Kidney (tissue), 14 donors: ENCODE measurements around the gene MARCHF10. TPM values are rescaled to one million over a fixed set of nuclear protein-coding genes. Genes with fewer than 3 reads are reported as not detected.

ENCODE experiments used
- DNase-seq, 5 donors: peaks; one replicate each; pipeline ENCODE4 v3.0.0-alpha.2; 2013 to 2020
- FAIRE-seq: peaks from 2 replicates; lab custom pipeline; 2012; peaks lifted over from hg19 to GRCh38; lab: Jason Lieb, UNC
- H3K27ac ChIP-seq, 2 donors: one replicate each; pipeline ENCODE4 v1.7.0; 2013; ENCODE audit warnings: low read depth in 2 of 2, low read length in 2 of 2, inconsistent platforms in 1 of 2
- H3K27me3 ChIP-seq: one replicate; pipeline ENCODE4 v1.7.1; 2013; ENCODE audit warnings: low read length, inconsistent platforms; ENCODE audit not compliant: control insufficient read depth, insufficient read depth
- H3K36me3 ChIP-seq, 3 donors: one replicate each; pipeline versions ENCODE4 v1.7.0 to v1.7.1; 2013; ENCODE audit warnings: low read length in 3 of 3, control low read depth in 1 of 3, inconsistent platforms in 1 of 3; ENCODE audit not compliant: insufficient read depth in 3 of 3, control insufficient read depth in 2 of 3
- H3K4me1 ChIP-seq, 3 donors: one replicate each; pipeline versions ENCODE4 v1.7.0 to v1.7.1; 2013; ENCODE audit warnings: low read length in 3 of 3, inconsistent platforms in 1 of 3, low read depth in 1 of 3; ENCODE audit not compliant: control insufficient read depth in 2 of 3, insufficient read depth in 2 of 3
- H3K4me3 ChIP-seq, 3 donors: one replicate each; pipeline versions ENCODE4 v1.7.0 to v1.8.1; 2013; ENCODE audit warnings: low read length in 3 of 3, control low read depth in 1 of 3, inconsistent platforms in 1 of 3
- H3K9ac ChIP-seq, 3 donors: one replicate each; pipeline versions ENCODE4 v1.7.0 to v1.7.1; 2013; ENCODE audit warnings: low read length in 3 of 3, control low read depth in 1 of 3, inconsistent platforms in 1 of 3
- H3K9me3 ChIP-seq, 3 donors: one replicate each; pipeline versions ENCODE4 v1.7.0 to v1.7.1; 2013; ENCODE audit warnings: low read length in 3 of 3, control low read depth in 1 of 3, inconsistent platforms in 1 of 3; ENCODE audit not compliant: control insufficient read depth in 2 of 3, insufficient read depth in 1 of 3
- CTCF ChIP-seq: IDR thresholded peaks from 3 replicates; pipeline ENCODE4 v1.5.1; 2012; ENCODE audit warnings: mild to moderate bottlenecking, moderate library complexity, borderline replicate concordance; ENCODE audit not compliant: insufficient read depth; ENCODE audit errors: extremely low read depth
- intact Hi-C: fragments of 100-400 bp; cut with DNase I; formaldehyde crosslinking; loops from one replicate; pipeline ENCODE4 v1.11.1; 2022
- polyA plus RNA-seq: library from polyadenylated mRNA; stranded (reverse); fragments of 350-450 nt; fragmentation: Illumina TruSeq; extraction: RNeasy Lipid Tissue Mini Kit (QIAGEN cat#74804); gene quantifications from one replicate; pipeline ENCODE4 v1.2.3, GENCODE V29; 2014; ENCODE audit warnings: low read depth, low replicate concordance; ENCODE audit not compliant: insufficient read depth
- total RNA-seq: library from RNA; stranded (reverse); fragmentation: NEBNext Ultra II Directional; extraction: Animal tissue kit (Norgen Biotek cat#: 25700); gene quantifications from one replicate; pipeline ENCODE4 v1.2.1, GENCODE V29; 2021
- donor health status: control.
- donor health status: control.
- donor health status: control.
- donor health status: control.
- donor health status: control.
- donor health status: DM: yes; HTN: yes; CAD: no.
- donor health status: Normal renal cell carcinoma (clear cell type).

The MARCHF10 gene
- total and polyA plus RNA-seq, 2 donors from 2014 or later: 0.66 to 6.3 TPM

- FAIRE-seq (no peak), DNase-seq (peak in 1 of 5 donors; percentile 38)
- Histone ChIP-seq H3K4me3 (no peak overlapping the region), H3K27ac (no peak overlapping the region), H3K36me3 (no peaks in the 10 kb centered on the region), H3K9me3 (no peaks in the 10 kb centered on the region), H3K4me1 (peaks cover 0 to 4% (median 0%) of the 10 kb centered on the region in 3 donors), H3K27me3 (no peaks in the 10 kb centered on the region), H3K9ac (no peak overlapping the region)
- no peak for TF ChIP-seq CTCF
- intact Hi-C loops: no loop called here
Measured at GRCh38 chr17:62746941-62747340, 61.2 kb downstream of the MARCHF10 start.

DNA sequence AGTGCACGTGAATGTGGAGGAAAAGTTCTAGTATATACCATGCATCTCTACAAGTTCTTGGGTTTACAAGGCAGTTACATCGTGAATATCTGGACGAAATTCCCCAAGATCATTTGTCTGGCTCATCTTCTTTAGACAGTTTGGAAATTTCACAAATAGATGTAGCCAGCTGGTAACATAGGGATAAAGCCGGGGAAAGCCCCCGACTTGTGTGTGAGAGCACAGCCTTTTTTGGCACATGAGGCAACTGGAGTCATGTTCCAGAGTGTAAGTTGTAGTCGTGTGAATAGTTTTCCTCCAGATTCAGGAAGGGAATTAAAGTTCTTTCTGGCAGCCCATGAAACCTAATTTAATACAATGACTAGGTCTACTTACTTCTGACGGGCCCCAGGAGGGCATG, 62.3 kb downstream of the MARCHF10 start:
- H3K9ac ChIP-seq: no peak overlapping the region

GRCh38 chr17:62744259-62744658, 63.9 kb downstream of the MARCHF10 start:
- H3K9ac ChIP-seq: no peak overlapping the region
- intact Hi-C loops: no loop called here
- no peak overlapping the region for H3K4me3 ChIP-seq
- no peak overlapping the region for H3K27ac ChIP-seq
- DNase-seq (no peak), FAIRE-seq (no peak)
- H3K36me3 ChIP-seq: no peaks in the 10 kb centered on the region
- TF ChIP-seq CTCF: no peak
- no peaks in the 10 kb centered on the region for H3K9me3 ChIP-seq
- H3K27me3 ChIP-seq: no peaks in the 10 kb centered on the region
- no peaks in the 10 kb centered on the region for H3K4me1 ChIP-seq

More for the DNA sequence above, 62.3 kb downstream of the MARCHF10 start:
- no peak for TF ChIP-seq CTCF
- no peaks in the 10 kb centered on the region for H3K27me3 ChIP-seq
- H3K9me3 ChIP-seq: no peaks in the 10 kb centered on the region
- intact Hi-C loops: no loop called here
- no peak overlapping the region for H3K27ac ChIP-seq
- DNase-seq: no peak
- peaks cover 0 to 2% (median 0%) of the 10 kb centered on the region in 3 donors for H3K4me1 ChIP-seq
- no peak for FAIRE-seq
- H3K36me3 ChIP-seq: no peaks in the 10 kb centered on the region
- no peak overlapping the region for H3K4me3 ChIP-seq

- FAIRE-seq (no peak), DNase-seq (no peak)
Measured at GRCh38 chr17:62741290-62741689, 66.8 kb downstream of the MARCHF10 start.

More at GRCh38 chr17:62741290-62741689, 66.8 kb downstream of the MARCHF10 start:
- Histone ChIP-seq H3K4me1 (no peaks in the 10 kb centered on the region), H3K9ac (no peak overlapping the region), H3K4me3 (no peak overlapping the region), H3K27ac (no peak overlapping the region), H3K9me3 (no peaks in the 10 kb centered on the region), H3K36me3 (no peaks in the 10 kb centered on the region), H3K27me3 (no peaks in the 10 kb centered on the region)
- no peak for TF ChIP-seq CTCF
- intact Hi-C loops: no loop called here
